Measurements from ENCODE around the gene RNF214. TPM values are rescaled to one million over a fixed set of nuclear protein-coding genes. Genes with fewer than 3 reads are reported as not detected.

The RNF214 gene
- polyA plus RNA-seq, 1 experiment, result 15.1 TPM

DNA sequence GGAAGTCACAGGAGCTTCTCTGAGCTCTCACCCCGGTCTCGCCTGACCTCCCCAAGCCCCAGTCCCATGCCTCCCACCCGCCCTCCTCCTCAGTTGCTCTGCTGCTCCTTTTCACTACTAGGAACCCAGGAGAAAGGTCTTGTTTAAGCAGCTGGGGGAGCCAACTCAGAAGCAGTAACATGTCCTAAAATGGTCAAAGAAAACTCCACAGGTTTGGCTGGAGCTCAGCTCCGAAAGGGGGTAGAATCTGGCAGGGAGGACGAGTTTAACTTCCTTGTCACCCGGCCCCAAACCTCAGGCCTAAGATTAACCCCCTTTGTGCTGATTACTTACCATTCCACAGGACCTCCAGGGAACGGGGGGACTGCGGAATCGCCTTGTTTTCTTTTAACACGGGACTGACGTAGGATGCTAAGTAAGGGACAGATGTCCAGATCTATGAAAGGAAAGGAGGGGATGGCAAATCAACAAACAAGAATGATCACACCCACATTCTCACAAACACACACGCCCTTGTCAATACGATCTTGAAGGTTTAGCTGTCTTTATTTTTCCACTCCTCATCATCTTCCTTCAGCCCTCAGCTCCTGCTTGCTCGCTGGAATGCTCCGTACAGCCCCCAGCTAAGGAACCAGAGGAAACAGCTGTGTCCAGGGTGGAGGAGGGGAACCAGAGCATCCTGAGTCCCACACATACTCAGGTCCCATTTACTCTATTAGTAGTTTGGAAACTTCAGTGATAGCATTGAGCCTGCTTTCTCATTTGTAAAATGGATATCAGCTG, 14.1 kb upstream of the RNF214 start:
- no peaks in the 10 kb centered on the region for H3K27me3 ChIP-seq (ENCODE audit: control insufficient read depth, insufficient read depth, low read length)
- H3K4me3 ChIP-seq (ENCODE audit: low read depth, low read length), result 0 out of 2 replicates have a peak overlapping the region, but pooled peaks have one; percentile 7
- CTCF ChIA-PET, result interaction anchor here (0.9 to 3.3 kb wide), 3 partner anchors 9 to 427 kb away, joined by 3 to 11 read pairs (median 10); partner anchors contain the start of genes APOA5 and PCSK7
- POLR2A ChIA-PET, result interaction anchor here (0.5 to 2.5 kb wide), 10 partner anchors 13 to 232 kb away, joined by 3 to 15 read pairs (median 6); partner anchors contain the start of genes CEP164, PAFAH1B2, PCSK7 and SIDT2
- peak overlapping the region; percentile 97 for H3K27ac ChIP-seq (ENCODE audit: low read depth, low read length)
- DNase-seq (ENCODE audit: low read depth, low spot score), result no peak
- no peaks in the 10 kb centered on the region for H3K9me3 ChIP-seq (ENCODE audit: control insufficient read depth, insufficient read depth, low read length)
- TF ChIP-seq, protein P1, sequence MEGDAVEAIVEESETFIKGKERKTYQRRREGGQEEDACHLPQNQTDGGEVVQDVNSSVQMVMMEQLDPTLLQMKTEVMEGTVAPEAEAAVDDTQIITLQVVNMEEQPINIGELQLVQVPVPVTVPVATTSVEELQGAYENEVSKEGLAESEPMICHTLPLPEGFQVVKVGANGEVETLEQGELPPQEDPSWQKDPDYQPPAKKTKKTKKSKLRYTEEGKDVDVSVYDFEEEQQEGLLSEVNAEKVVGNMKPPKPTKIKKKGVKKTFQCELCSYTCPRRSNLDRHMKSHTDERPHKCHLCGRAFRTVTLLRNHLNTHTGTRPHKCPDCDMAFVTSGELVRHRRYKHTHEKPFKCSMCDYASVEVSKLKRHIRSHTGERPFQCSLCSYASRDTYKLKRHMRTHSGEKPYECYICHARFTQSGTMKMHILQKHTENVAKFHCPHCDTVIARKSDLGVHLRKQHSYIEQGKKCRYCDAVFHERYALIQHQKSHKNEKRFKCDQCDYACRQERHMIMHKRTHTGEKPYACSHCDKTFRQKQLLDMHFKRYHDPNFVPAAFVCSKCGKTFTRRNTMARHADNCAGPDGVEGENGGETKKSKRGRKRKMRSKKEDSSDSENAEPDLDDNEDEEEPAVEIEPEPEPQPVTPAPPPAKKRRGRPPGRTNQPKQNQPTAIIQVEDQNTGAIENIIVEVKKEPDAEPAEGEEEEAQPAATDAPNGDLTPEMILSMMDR (IDR thresholded peaks at IDR 0.05; ENCODE audit: low read depth, low read length), result no peak

DNA sequence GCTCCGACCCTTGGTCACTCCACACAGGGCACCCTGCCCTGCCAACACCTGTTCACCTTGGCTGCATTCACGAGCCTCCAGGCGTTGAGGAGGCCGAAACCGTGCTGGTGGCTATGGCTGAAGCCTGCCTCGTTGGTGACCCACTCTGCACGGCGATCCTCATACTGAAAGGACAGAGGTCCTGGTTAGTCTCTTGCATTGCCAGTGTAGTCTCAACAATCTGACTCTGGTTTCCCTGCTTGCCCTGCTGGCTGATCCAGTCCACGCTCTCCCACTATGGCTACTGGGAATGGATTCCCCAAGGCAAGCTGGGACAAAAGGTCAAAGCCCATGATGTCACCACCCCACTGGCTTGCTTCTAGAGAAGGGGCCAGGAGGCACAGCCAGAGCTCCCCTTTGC, 13.5 kb upstream of the RNF214 start:
- H3K27me3 ChIP-seq (ENCODE audit: control insufficient read depth, insufficient read depth, low read length), result no peaks in the 10 kb centered on the region
- ChIA-PET CTCF (interaction anchor here (0.9 to 3.3 kb wide), 5 partner anchors 8 to 428 kb away, joined by 3 to 11 read pairs (median 5); partner anchors contain the start of genes APOA5 and PCSK7), POLR2A (interaction anchor here (1.2 to 2.5 kb wide), 4 partner anchors 13 to 41 kb away, joined by 3 to 15 read pairs (median 8); partner anchors contain the start of genes PCSK7, SIDT2 and TAGLN)
- TF ChIP-seq, protein P1 (IDR thresholded peaks at IDR 0.05; ENCODE audit: low read depth, low read length), result no peak
- H3K27ac ChIP-seq (ENCODE audit: low read depth, low read length), result peak overlapping the region; percentile 57
- DNase-seq (ENCODE audit: low read depth, low spot score), result no peak
- H3K4me3 ChIP-seq (ENCODE audit: low read depth, low read length), result no peak overlapping the region
- H3K9me3 ChIP-seq (ENCODE audit: control insufficient read depth, insufficient read depth, low read length), result no peaks in the 10 kb centered on the region

- H3K27ac ChIP-seq (ENCODE audit: low read depth, low read length), result no peak overlapping the region
- TF ChIP-seq, protein P1 (IDR thresholded peaks at IDR 0.05; ENCODE audit: low read depth, low read length), result no peak
- CTCF ChIA-PET, result interaction anchor here (1.2 to 3.7 kb wide), 5 partner anchors 9 to 428 kb away, joined by 3 to 17 read pairs (median 11); partner anchors contain the start of genes APOA5 and PCSK7
- H3K4me3 ChIP-seq (ENCODE audit: low read depth, low read length), result no peak overlapping the region
- no peaks in the 10 kb centered on the region for H3K9me3 ChIP-seq (ENCODE audit: control insufficient read depth, insufficient read depth, low read length)
- H3K27me3 ChIP-seq (ENCODE audit: control insufficient read depth, insufficient read depth, low read length), result no peaks in the 10 kb centered on the region
- POLR2A ChIA-PET, result interaction anchor here (1.2 to 2.3 kb wide), 2 partner anchors 12 to 14 kb away, joined by 3 to 9 read pairs; partner anchors contain the start of gene PCSK7
- DNase-seq (ENCODE audit: low read depth, low spot score), result no peak
These were observed 13.0 kb upstream of the RNF214 start for GRCh38 chr11:117219455-117219854.

- ChIA-PET CTCF (interaction anchor here (1.2 to 3.7 kb wide), 6 partner anchors 8 to 429 kb away, joined by 3 to 20 read pairs (median 14); partner anchors contain the start of genes APOA5 and PCSK7), POLR2A (no interaction called here)
- no peak overlapping the region for H3K4me3 ChIP-seq (ENCODE audit: low read depth, low read length)
- no peak for DNase-seq (ENCODE audit: low read depth, low spot score)
- H3K27me3 ChIP-seq (ENCODE audit: control insufficient read depth, insufficient read depth, low read length), result no peaks in the 10 kb centered on the region
- TF ChIP-seq, protein P1 (IDR thresholded peaks at IDR 0.05; ENCODE audit: low read depth, low read length), result no peak
- no peak overlapping the region for H3K27ac ChIP-seq (ENCODE audit: low read depth, low read length)
- no peaks in the 10 kb centered on the region for H3K9me3 ChIP-seq (ENCODE audit: control insufficient read depth, insufficient read depth, low read length)
These were observed 12.5 kb upstream of the RNF214 start for GRCh38 chr11:117219995-117220394.

All from AG04450 (cell line).